ENCODE measurements around the gene EXTL2.

- TF ChIP-seq CTCF (IDR thresholded peaks at IDR 0.05) (peak in 2 of 12 donors; percentile 5 to 17), POLR2A (IDR thresholded peaks at IDR 0.05) (no peak)
These were observed 37.1 kb upstream of the EXTL2 start for GRCh38 chr1:100931716-100932115.
